HEK293 (cell line): ENCODE results near the gene DUS1L.
A peak's percentile ranks its signal among the peaks of the same experiment; 100 is the strongest.

Source experiments
- CTCF ChIA-PET: fragments of 350-600 bp; formaldehyde crosslinking; extraction: SDS; loops from one replicate; lab custom pipeline; 2021; ENCODE audit warnings: antibody characterized with exemption; lab: Yijun Ruan, JAX
- POLR2A ChIA-PET: fragments of 300-600 bp; formaldehyde crosslinking; extraction: SDS; loops from one replicate; lab custom pipeline; 2020; ENCODE audit warnings: antibody characterized with exemption, inconsistent platforms; lab: Yijun Ruan, JAX
- H3K27ac ChIP-seq: fragments of 200-500 bp; sonication (Bioruptor generic); 2 replicates; pipeline ENCODE4 v1.5.1; 2014; ENCODE audit warnings: low read depth, low read length, control low read depth, inconsistent platforms; ENCODE audit errors: extremely low read depth
- H3K36me3 ChIP-seq, 2 experiments: fragments of 200-500 bp in 1 of 2; sonication (Bioruptor generic) in 1 of 2; 1 replicate in 1 of 2; 2 replicates in 1 of 2; pipeline ENCODE4 v1.5.1; 2014 to 2017; ENCODE audit warnings: inconsistent platforms in 2 of 2, low read length in 2 of 2; ENCODE audit not compliant: control insufficient read depth in 2 of 2, insufficient read depth in 1 of 2
- H3K4me1 ChIP-seq: fragments of 200-500 bp; sonication (Bioruptor generic); 2 replicates; pipeline ENCODE4 v1.5.1; 2014; ENCODE audit warnings: mild to moderate bottlenecking, low read length, inconsistent platforms; ENCODE audit not compliant: control insufficient read depth, insufficient read depth
- H3K4me3 ChIP-seq: 2 replicates; pipeline ENCODE4 v1.5.1; 2011; ENCODE audit warnings: low read depth, mild to moderate bottlenecking, control low read depth, low read length, moderate library complexity
- H3K9me3 ChIP-seq: fragments of 200-500 bp; sonication (Bioruptor generic); 2 replicates; pipeline ENCODE4 v1.5.1; 2014; ENCODE audit warnings: low read depth, low read length, inconsistent platforms; ENCODE audit not compliant: control insufficient read depth, insufficient read depth
- EGR2 ChIP-seq: fragments of 450-650 bp; formaldehyde crosslinking; IDR thresholded peaks from 2 replicates; pipeline ENCODE4 v1.5.1; 2016; ENCODE audit warnings: low read depth, missing biosample characterization, missing genetic modification characterization
- KLF1 ChIP-seq: fragments of 450-650 bp; formaldehyde crosslinking; IDR thresholded peaks from 2 replicates; pipeline ENCODE4 v1.5.1; 2016; ENCODE audit warnings: missing biosample characterization, missing genetic modification characterization
- OSR2 ChIP-seq: fragments of 450-650 bp; formaldehyde crosslinking; IDR thresholded peaks from 2 replicates; pipeline ENCODE4 v1.5.1; 2016; ENCODE audit warnings: missing biosample characterization, missing genetic modification characterization
- PRDM6 ChIP-seq: fragments of 450-650 bp; formaldehyde crosslinking; IDR thresholded peaks from 2 replicates; pipeline ENCODE4 v1.5.1; 2017; ENCODE audit warnings: missing biosample characterization, missing genetic modification characterization
- SCRT1 ChIP-seq: fragments of 450-650 bp; formaldehyde crosslinking; IDR thresholded peaks from 2 replicates; pipeline ENCODE4 v1.5.1; 2016; ENCODE audit warnings: missing biosample characterization, missing genetic modification characterization, borderline replicate concordance
- ZBTB10 ChIP-seq: fragments of 450-650 bp; formaldehyde crosslinking; IDR thresholded peaks from 2 replicates; pipeline ENCODE4 v1.5.1; 2016; ENCODE audit warnings: missing biosample characterization, missing genetic modification characterization
- ZBTB17 ChIP-seq: fragments of 450-650 bp; formaldehyde crosslinking; IDR thresholded peaks from 2 replicates; pipeline ENCODE4 v1.5.1; 2016; ENCODE audit warnings: missing biosample characterization, missing genetic modification characterization
- ZIC2 ChIP-seq: fragments of 450-650 bp; formaldehyde crosslinking; IDR thresholded peaks from 2 replicates; pipeline ENCODE4 v1.5.1; 2016; ENCODE audit warnings: missing biosample characterization, missing genetic modification characterization
- ZNF175 ChIP-seq: fragments of 450-650 bp; formaldehyde crosslinking; IDR thresholded peaks from 2 replicates; pipeline ENCODE4 v1.5.1; 2016; ENCODE audit warnings: missing biosample characterization, missing genetic modification characterization
- ZNF2 ChIP-seq: fragments of 450-650 bp; formaldehyde crosslinking; IDR thresholded peaks from 2 replicates; pipeline ENCODE4 v1.5.1; 2016; ENCODE audit warnings: missing biosample characterization, missing genetic modification characterization
- ZNF362 ChIP-seq: fragments of 450-650 bp; formaldehyde crosslinking; IDR thresholded peaks from 2 replicates; pipeline ENCODE4 v1.5.1; 2016; ENCODE audit warnings: missing biosample characterization, missing genetic modification characterization
- ZNF624 ChIP-seq: fragments of 450-650 bp; formaldehyde crosslinking; IDR thresholded peaks from 2 replicates; pipeline ENCODE4 v1.5.1; 2017; ENCODE audit warnings: missing biosample characterization, missing genetic modification characterization
- ZNF654 ChIP-seq: fragments of 450-650 bp; formaldehyde crosslinking; IDR thresholded peaks from 2 replicates; pipeline ENCODE4 v1.5.1; 2016; ENCODE audit warnings: low read depth, missing biosample characterization, missing genetic modification characterization
- ZNF664 ChIP-seq: fragments of 450-650 bp; formaldehyde crosslinking; IDR thresholded peaks from 2 replicates; pipeline ENCODE4 v1.5.1; 2016; ENCODE audit warnings: missing biosample characterization, missing genetic modification characterization

Gene DUS1L

GRCh38 chr17:82086941-82087906, 21.6 kb upstream of the DUS1L start:
- H3K4me3 ChIP-seq, result no peak overlapping the region
- ChIA-PET POLR2A (interaction anchor here (0.7 to 1.5 kb wide), 9 partner anchors 7 to 61 kb away, joined by 3 to 6 read pairs (median 5); partner anchors contain the start of genes DCXR and FASN), CTCF (no interaction called here)
- TF ChIP-seq ZBTB17 (tag by site-specific recombination), result no peak
- no peak for TF ChIP-seq OSR2 (tag by site-specific recombination)
- TF ChIP-seq ZNF664 (tag by site-specific recombination), result no peak
- no peak for TF ChIP-seq ZNF654 (tag by site-specific recombination)
- TF ChIP-seq ZNF2 (tag by site-specific recombination), result no peak
- TF ChIP-seq EGR2, result no peak
- TF ChIP-seq ZBTB10 (tag by site-specific recombination), result no peak
- TF ChIP-seq ZNF624 (tag by site-specific recombination), result no peak
- no peak for TF ChIP-seq KLF1 (tag by site-specific recombination)
- TF ChIP-seq ZNF175 (tag by site-specific recombination), result no peak
- no peak for TF ChIP-seq ZNF362 (tag by site-specific recombination)
- no peak for TF ChIP-seq PRDM6
- TF ChIP-seq, all 188 proteins: peak for 0
- peaks cover 24 to 100% of the 10 kb centered on the region in 2 experiments; a peak in 2 of 3 replicates for H3K36me3 ChIP-seq
- no peaks in the 10 kb centered on the region for H3K4me1 ChIP-seq
- H3K27ac ChIP-seq, result 0 out of 2 replicates have a peak overlapping the region, but pooled peaks have one; percentile 24
- no peaks in the 10 kb centered on the region for H3K9me3 ChIP-seq

- ChIA-PET POLR2A (interaction anchor here (0.8 to 1.5 kb wide), 5 partner anchors 9 to 49 kb away, joined by 3 to 5 read pairs (median 4); partner anchors contain the start of gene DCXR), CTCF (interaction anchor here (0.6 kb wide), 1 partner anchor 12 kb away, joined by 3 read pairs; no protein-coding TSS in a partner anchor)
- peak overlapping the region; percentile 37; the same call in 1 of the 2 replicates for H3K27ac ChIP-seq
- H3K4me1 ChIP-seq, result no peaks in the 10 kb centered on the region
- no peaks in the 10 kb centered on the region for H3K9me3 ChIP-seq
- no peak for TF ChIP-seq SCRT1 (tag by site-specific recombination)
- peak; percentile 36; the same call in 1 of the 2 replicates for TF ChIP-seq ZIC2 (tag by site-specific recombination)
- H3K36me3 ChIP-seq, result peaks cover 24 to 100% of the 10 kb centered on the region in 2 experiments; a peak in 2 of 3 replicates
- H3K4me3 ChIP-seq, result no peak overlapping the region
Measured at GRCh38 chr17:82085931-82086764, 20.5 kb upstream of the DUS1L start.
